Fibroblast of skin of left quadriceps (primary cell): ENCODE measurements around the gene PRRC1.
"Not testable (repeated sequence)": the region's sequence is repeated elsewhere in the genome, so short reads cannot be mapped to it uniquely, and the experiment has no call there.

ENCODE experiments used
- DNase-seq, 2 experiments: peaks; one replicate each; pipeline ENCODE4 v3.0.0-alpha.2; 2013; ENCODE audit warnings: low read depth in 2 of 2

The PRRC1 gene

DNA sequence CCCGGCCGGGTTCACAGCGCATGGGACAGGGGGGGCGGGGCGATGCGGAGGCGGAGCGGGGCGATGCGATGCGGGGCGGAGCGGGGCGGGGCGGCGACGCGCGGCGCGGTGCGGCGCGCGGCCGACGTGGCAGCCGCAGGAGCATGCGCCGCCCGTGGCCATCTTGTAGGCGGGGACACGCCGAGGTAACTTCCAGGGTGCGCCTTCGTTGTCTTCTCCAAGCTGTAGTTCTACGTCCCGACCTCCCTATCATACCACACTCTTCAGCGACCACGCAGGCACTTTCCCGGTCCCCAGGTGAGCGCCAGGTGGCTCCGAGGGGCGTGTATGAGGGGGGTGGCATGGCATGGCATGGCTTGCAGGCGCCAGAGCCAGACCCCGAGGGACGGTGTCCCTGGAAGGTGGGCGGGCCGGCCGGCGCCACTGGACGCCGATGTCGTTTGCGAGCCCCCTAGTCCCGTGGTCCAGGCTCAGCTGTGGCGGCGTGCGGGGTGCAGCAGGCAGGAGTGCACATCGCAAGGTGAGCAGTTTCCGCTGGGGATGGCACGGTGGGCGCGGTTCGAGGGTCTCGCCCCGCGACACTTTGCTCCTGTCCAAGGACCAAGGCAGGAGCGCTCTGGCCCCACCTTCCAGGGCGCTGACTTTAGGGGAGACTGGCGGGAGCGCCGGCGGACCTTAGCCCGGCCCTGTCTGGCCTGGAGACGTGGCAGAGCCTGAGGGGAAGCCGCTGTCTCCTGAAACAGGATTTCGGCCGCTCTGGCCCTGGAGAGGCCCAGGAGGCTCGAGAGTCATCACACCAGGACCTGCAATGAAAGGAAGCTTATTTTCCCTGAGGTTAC, at the start of gene PRRC1:
TSS of gene PRRC1 (plus strand) at position 161 of the 839 bp plus-strand sequence. CDS start 5,840 bp downstream, outside the sequence.
- peak; percentile 58 to 64 for DNase-seq

DNA sequence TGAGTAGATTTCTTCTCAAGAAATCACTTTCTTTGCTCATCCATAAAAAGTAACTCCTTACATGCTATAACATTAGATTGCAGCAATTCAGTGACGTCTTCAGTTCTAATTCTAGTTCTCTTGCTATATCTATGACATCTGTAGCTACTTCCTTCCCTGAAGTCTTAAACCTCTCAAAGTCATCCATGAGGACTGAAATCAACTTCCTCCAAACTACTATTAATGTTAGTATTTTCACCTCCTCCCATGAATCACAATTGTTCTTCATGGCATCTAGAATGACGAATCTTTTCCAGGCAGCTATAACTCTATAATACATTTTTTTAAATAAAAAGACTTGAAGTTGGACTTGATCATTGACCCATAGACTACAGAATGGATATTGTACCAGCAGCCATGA, 46.2 kb upstream of the PRRC1 start:
- no peak for DNase-seq

DNA sequence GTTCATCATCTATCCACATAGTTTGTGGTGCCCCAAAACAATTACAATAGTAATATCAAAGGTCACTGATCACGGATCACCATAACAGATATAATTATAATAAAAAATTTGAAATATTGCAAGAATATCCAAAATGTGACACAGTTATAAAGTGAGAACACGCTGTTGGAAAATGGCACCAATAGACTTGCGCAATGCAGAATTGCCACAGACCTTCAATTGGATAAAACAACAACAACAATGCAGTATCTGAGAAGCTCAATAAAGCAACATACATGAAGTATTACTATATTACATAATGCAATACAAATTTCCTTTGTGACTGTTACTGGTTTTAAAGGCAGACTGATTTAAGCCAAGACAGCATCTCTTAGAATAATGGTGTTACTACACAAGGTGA, 44.7 kb upstream of the PRRC1 start:
- no peak for DNase-seq

DNA sequence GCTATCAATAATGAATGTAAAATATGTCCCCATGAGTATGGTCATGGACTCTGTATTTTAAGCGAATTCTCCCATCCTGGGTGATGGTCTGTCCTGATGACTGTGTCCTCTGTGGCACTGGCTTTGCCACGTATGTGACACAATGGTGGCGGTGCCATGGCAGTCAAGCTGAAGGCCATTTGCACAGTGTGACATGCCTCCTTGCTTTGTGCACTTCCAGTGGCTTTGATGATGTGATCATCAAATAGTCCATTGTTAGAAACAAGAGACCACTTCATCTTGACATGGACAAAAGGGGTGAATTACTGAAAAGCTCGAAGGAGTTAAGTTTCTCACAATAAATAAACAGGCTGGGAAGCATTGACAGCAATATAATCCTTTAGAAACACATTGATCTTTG, 31.0 kb upstream of the PRRC1 start:
- DNase-seq: no peak

DNA sequence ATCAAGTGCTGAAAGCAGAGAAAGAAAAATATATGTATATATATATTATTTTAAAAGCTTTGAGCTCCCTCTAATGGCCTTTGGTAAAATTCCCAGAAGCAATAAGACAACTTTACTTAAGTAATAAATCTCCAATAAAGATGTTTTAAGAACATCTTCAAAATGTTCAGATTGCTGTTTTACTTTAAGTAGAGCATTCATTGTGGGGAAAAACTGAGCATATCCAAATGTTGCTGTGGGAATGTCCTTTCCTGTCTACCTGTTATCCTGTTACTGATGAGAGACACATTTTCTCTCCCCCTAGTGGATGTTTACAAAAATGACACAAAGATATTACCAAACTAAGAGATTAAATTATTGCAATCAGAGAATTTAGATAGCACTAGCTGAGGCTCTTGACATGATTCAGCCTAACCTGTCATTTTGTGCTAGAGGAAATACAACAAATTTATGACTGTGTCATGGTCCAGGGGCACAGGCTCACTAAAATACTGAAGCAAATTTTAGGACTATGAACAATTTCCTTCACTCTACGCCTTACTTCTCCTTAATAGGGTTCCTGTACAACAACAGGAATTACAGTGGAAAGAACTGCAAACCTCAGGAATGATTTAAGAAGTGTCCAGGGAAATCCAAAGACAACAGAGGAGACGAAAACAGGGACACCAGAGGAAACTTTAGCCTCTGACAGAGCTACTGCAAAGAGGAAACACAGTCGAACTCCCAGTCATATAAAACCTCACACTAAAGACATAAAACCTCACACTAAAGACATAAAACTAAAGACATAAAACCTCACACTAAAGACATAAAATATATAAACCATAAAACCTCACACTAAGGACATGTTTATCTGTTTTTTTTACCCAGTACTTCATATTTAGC, 24.3 kb upstream of the PRRC1 start:
- DNase-seq: peak; percentile 20 to 28

DNA sequence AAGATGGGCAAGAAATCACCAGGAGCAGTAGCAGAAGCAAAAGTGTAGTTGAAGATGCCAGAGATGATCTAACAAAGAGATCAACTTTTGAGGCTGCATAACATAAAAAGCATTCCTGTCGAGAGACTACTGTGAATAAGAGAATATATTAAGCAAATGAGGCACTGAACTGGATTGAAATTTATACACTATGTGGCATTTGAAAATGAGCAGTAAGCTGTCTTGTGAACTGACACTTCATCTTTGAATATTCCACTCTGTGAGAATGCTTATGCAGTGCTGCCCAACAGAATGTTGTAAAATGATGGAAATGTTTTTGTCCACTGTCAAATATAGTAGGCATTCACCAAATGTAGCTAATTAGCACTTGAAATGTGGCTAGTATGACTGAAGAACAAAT, 18.9 kb upstream of the PRRC1 start:
- no peak for DNase-seq

DNA sequence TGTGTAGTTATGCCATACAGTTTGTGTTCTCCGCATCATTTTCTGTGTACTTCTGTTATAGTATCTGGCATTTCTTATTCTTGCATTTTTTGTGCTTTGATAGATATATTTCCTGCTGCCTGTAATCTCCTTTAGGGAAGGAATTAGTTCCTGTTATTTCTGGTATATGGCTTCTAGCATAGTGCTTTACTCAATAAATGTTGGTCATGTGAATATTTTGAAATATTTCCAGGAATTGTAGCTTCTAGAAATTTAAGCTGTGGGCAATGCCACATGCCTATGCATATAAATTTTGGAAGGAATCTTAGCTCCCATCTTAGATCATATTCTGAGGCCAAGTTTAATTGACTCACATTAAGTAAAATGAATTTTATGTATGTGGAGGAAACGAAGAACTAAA, 11.5 kb upstream of the PRRC1 start:
- no peak for DNase-seq

DNA sequence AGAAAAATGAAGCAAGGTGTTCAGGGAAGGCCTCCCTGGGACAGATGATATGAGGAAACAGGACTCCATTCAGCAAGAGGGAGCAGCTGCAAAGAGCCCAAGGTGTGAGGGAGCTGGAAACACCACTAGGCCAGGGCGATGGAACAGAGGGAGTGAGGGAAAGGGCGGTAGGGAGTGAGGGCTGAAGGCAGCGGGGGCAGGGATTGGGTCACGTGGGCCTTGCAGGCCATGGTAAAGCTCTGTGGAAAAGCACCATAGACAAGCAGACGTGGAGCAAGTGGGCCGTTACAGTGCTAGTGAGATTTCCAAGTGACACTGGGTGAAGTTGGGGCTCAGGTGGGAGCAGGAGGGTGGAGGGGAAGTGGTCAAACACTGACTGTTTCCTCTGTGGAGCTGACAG, 10.8 kb upstream of the PRRC1 start:
- DNase-seq: no peak

DNA sequence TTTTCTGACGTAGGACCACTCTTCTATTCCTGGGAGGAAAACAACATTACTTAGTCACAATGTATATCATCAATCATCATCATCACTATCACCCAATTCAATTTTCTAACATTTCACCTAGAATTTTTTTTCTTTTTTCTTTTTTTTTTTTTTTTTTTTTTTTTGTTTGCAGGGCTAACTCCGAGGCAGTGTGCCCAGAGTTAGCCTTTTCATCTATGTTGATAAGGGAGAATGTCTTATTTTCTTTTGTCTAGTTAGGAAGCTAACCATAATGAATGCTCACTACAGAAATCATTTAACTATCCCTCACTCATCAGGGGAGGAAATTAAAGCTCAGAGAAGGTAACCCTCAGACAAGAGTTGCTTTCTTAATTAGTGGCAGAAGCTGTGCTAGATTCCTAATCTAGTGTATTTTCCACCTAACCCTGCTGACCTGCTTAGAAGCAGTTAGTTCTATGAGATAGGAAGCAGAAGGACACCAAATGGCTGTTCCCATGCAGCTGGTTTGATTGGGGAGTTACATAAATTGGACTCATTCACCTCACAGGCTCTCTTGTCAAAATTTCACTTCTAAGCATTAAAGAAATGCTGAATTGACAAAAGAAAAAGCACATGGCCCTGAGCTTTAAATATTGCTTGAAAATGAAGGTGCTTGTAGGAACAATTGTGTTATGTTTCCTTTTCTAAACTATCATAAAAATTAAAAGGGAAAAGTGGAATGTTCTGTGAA, 8.6 kb upstream of the PRRC1 start:
- DNase-seq: no peak

DNA sequence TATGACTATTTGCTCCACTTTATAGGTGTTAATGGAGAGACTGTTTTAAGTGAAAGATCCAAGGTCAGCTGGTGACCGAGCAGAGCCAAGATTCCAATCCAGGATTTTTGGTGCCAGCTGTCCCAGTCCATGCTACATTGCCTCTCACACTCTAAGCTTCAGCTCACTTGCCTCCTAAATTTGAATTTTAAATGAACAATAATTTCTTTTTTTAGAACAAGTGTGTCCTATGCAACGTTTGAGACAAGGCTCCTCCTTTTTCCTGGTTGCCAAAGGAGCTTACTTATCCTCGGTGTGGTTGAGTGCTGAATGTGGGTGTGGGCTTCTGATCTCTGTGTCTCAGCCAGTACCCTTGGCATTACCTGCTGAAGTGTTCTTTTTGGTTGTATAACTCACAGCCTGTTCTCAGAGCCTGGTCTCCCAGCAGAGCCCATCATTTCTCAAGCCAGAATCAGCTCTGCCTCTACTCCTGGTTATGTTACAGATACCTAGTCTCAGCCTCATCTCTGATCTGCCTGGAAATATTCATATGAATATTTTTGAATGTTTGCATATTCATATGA, 4.0 kb upstream of the PRRC1 start:
- no peak for DNase-seq

DNA sequence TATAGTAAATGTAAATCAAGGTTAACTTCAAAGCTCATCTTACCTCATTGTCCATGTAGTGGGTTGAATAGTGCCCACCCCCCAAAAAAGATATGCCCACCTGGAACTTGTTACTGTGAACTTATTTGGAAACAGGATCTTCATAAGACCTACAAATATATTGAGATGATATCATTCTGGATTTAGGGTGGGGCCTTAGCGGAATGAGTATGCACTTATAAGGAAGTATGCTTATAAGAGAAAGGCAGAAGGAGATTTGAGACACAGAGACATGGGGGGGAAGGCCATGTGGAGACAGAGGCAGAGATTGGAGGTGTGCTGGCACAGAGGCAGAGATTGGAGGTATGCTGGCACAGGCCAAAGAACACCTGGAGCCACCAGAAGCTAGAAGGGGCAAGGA, 2.6 kb upstream of the PRRC1 start:
- no peak for DNase-seq

DNA sequence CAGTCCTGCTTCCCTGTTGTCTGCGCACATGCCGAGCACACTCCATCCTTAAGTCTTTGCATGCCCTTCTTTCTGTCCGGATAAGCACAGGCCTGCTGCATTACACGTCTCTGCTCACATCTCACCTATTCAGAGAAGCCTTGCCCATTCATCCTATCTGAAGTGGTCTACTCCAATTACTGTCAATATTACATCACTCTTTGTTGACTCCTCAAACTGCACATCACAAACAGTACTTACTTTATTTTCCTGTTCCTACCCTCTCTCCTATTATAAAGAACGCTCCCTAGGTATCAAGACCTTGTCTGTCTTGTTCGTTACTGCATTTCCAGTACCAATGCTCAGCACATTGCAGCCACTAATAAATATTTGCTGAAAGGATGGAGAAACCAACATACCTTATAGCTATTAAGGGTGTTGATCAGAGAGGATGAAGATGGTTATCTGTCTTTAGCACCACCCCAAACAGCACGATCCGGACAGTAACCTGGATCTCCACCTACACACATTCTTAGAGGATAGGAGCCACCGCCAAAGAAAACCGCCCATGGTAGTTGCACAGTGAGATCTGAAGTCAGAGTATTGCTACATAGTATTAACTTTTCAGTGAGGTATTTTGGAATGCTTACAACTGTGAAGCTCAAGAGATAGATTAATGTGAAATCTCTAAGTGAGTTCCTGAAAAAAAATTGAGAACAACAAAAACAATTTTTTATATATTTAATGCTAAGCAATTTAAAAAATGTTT, 1.6 kb upstream of the PRRC1 start:
- DNase-seq: no peak

DNA sequence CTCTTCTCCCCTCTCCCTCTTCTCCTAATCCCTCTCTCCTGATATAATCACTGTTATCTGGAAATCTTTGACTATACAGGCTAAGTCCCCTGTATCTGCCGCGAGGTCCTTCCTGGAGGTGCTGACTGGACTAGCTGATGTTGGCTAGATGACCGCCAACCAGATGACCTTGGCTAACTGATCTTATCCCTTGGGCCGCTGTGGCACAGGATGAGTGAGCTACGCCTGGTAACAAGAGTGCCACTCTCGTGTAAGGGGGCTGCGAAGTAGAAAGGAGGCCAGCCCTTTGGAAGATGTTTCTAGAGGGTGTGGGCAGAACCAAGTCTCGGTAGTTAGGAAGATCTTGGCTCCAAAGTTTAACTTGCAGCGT, 345 bp upstream of the PRRC1 start:
- no peak for DNase-seq

DNA sequence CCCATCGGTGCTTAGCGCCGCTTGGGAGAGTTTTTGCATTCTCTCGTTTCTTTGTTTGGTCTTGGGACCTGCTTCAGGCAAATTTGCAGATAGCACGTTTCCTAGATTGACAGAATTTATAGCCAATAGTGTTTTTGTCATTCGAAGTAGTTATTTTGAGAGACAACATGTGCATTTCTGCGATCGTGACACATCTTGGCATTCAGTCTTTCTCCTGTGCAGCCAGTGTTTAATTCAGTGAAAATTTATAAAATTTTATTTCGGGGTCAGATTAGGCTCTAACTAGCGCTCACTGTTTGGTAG, 830 bp downstream of the PRRC1 start:
- DNase-seq: peak; percentile 17 to 20

DNA sequence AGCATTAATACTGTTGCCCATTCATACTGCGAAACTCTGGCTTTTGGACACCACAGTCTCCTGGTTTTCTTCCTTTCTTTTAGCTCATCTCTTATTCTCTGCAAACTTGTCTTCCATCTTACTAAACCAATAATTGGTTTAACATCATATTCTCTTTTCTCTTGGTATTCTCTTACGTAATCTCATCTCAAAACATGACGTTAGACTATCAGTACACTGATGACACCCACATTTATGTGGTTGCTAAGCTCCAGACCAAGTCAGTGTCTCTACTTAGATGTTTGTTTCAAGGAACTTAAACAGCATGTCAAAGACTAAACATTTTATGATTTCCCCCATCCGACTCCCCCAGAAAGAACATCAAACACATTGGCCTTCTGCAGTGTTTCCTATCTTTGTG, 2.1 kb downstream of the PRRC1 start:
- no peak for DNase-seq

DNA sequence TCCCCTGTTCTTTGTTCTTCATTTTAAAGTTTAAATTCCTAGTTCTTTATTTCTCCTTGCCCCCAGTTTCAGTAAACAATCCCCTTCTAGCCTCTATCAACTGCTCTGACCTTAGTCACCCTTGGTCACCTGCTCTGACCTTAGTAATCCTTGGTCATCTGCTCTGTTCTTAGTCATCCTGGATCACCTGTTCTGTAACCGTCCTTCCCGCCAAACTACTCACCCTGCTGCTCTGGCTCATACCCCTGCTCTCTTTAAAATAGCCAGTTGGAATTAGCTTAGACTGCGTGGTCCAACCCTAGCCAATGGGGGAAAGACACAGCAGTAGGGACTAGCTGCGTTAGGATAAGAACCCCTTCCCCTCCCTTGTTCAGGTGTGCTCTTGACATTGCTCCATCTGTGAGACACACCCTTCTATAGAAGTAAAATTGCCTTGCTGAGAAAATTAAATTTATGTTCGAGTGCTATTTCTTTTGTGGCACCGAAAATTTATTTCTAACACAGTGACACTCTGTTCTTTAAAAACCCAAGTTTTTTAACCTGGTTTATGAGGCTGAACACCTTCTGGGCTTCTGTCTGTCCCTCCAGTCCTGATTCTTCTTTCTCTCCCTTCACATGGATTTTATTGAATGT, 3.8 kb downstream of the PRRC1 start:
- DNase-seq: no peak

DNA sequence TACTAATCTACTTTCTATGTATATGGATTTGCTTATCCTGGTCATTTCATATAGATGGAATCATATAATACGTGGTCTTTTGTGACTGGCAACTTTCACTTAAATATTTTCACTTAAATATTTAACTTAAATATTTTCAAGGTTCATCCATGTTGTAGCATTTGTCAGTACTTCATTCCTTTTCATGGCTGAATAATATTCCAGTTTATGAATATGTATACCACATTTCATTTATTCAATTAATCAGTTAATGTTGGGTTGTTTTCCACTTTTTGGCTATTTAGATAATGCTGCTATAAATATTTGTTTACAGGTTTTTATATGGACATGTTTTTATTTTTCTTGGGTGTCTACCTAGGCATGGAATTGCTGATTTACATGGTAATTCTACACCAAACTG, 7.7 kb downstream of the PRRC1 start:
- DNase-seq: no peak

DNA sequence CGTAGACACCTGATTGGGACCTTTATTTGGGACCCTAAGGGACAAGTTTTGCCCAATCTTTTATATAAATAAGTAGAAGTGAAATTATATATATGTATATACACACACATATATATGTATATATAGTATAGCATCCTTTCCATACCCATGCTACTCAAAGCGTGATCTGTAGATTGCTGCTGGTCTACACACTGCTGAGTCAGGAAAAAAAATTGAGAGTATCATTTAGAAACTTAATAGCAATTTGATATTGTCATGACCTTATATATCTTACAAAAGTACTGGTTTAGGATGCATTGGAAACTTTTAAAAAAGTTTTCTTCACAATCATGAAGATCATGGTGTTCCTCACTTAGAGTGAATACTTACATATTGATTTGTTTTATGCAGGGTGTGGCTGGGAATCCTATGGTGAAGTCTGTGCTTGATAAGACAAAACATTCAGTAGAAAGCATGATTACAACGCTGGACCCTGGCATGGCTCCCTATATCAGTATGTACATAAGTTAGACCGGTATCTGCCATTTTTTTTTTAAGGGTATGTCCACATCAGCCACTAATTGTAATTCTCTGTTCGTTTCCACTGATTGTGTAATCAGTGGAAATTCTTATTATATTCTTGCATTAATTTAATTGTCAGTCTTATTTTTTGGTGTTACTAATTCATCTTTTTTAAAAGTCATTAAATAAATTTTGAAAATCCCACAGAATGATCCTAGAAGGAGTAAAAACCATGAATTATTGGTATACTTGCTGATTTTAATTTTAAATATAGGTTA, 12.7 kb downstream of the PRRC1 start:
- DNase-seq: no peak

DNA sequence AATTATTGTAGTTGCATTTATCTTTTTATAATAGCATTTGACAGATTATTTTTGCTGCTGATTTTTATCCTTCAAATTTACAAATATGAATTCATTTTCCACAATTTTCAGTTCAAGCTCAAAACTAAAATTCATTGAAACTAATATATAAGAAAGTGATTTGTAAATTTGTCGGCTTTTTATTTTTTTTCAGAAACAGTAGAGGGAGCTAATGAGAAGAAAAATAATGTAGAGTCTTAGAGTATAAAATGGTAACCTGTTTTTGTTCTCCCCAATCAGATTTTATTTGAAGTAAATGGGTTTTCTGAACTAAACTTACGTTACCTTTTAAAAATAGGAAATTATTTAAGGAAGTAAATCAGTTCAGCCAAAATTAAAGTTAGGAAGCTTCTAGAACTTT, 19.2 kb downstream of the PRRC1 start:
- DNase-seq: no peak

DNA sequence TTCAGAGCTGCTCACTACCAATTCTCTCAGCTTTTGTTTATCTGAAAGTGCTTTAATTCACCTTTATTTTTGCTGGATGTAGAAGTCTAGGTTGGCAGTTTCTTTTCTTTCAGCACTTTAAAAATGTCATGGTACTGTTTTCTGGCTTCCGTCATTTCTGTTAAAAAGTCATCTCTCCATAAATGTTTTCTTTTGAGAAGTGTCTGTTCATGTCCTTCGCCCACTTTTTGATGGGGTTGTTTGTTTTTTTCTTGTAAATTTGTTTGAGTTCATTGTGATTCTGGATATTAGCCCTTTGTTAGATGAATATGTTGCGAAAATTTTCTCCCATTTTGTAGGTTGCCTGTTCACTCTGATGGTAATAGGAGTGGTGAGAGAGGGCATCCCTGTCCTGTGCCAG, 23.1 kb downstream of the PRRC1 start:
- not testable (repeated sequence) for DNase-seq
